Peyer's patch (tissue), 4 donors: ENCODE results near the gene RNF217.

Experiments used
- CTCF ChIP-seq, 6 experiments: fragments of 450-650 bp in 4 of 6; fragments of 200-600 bp in 2 of 6; sonication (generic) in 1 of 6; IDR thresholded peaks; one replicate each; pipeline ENCODE4 v1.5.1; 2017 to 2019; ENCODE audit warnings: antibody characterized with exemption in 6 of 6, mild to moderate bottlenecking in 3 of 6, moderate library complexity in 1 of 6
- POLR2A ChIP-seq, 2 donors: fragments of 450-650 bp; IDR thresholded peaks; one replicate each; pipeline ENCODE4 v1.5.1; 2017; ENCODE audit warnings: antibody characterized with exemption in 2 of 2, mild to moderate bottlenecking in 2 of 2, moderate library complexity in 2 of 2

- TF ChIP-seq CTCF (IDR thresholded peaks at IDR 0.05): no peak
- no peak for TF ChIP-seq POLR2A (IDR thresholded peaks at IDR 0.05)
Measured at GRCh38 chr6:125019918-125020317, 57.7 kb downstream of the RNF217 start.
